GM19099 (cell line): ENCODE results near the gene LARGE1.

Experiments used
- POLR2A ChIP-seq: IDR thresholded peaks from 3 replicates; pipeline ENCODE4 v1.6.1; 2011; ENCODE audit warnings: low read depth; ENCODE audit not compliant: insufficient read length; ENCODE audit errors: extremely low read depth

The LARGE1 gene

DNA sequence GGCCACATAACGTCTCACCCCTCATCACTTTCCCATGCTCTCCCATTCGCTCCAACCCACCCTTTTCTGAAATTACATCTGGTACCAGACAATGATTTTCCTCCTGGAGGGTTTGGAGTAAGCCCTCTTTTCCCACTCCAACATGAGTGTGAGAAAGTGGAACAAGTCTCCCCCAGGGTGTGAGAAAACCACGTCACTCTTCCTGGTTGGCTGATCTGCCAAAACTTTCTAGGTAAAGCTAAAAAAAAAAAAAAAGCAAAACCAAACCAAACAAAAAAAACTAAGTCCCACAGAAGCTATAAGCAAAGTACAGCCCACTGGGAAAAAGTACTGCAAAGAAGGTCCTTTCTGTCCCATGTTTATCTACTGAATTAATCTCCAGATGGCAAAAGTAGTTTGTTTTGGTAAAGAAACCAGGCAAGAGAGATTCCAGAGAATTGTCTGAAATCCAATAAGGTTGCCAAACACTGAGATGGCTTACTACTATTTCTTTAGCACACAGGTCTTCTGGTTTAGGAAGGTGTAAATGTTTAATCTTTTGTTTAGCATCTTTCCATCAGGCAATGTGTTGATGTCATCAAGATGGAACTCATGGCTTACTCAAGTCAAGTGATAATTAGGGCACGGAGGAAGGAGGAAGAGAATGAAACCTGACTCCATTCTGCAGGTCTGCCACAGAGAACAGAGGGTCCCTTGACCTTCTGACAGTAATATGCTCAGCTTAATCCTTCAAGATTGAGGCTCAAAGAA is 395.6 kb downstream of the LARGE1 start:
- TF ChIP-seq POLR2A: no peak

DNA sequence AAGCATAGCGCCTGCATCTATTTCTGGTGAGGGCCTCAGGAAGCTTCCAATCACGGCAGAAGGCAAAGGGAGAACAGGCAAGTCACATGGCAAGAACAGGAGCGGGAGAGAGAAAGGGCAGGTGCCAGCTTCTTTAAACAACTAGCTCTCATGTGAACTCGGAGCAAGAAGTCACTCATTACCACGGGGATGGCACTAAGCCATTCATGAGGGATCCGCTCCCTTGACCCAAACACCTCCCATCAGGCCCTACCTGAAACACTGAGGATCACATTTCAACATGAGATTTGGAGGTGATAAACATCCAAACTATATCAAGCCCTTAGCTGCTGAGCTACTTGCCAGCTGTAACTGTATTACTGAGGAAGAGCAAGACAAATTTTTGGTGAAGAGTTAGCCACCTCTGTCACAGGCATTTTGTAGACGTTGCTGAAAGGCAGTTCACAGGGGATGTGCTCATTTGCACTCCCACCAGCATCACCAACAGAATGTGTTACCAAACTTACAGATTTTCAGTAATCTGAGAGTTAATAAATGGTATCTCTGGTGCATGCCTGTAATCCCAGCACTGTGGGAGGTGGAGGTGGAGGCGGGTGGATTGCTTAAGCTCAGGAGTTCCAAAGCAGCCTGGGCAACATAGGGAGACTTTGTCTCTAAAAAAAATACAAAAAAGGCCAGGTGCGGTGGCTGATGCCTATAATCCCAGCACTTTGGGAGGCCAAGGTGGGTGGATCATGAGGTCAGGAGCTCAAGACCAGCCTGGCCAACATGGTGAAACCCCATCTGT is 398.2 kb downstream of the LARGE1 start:
- TF ChIP-seq POLR2A: no peak

DNA sequence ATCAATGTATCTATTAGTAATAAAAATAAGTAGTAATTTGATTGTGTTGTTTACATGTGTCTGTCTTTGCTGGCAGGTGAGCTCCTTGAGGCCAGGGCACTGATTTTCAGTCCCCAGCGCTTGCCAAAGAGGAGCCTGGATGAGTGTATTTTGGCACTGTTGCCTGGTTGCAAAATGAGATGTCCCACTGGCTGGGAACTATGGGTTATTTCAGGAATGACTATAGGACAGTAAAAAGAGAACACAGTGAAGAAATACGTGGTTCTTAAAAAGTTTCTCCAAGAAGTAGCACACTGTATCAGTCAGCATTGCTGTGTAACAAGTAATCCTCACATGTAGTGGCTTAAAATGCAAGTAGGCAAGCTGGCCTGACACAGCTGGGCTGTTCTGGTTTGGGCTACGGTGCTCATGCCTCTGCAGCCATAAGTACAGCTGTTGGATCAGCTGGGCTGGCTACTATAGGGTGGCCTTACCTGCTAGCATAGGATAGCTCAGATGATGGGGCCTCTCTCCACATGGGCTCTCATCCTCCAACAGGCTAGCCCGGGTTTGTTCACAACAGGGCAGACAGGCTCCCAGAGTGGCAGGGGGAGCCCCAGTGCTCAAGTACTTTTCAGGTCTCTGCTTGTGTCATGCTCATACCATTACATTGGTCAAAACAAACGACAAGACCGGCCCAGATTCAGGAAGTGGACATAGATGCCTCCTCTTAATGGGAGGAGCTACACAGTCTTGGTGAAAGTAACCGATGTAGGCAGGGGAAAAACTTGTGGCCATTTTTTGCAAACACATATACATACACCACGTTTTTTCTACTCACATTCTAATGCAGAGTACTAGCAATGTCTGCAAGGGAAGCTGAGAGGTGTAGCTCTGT is 399.1 kb downstream of the LARGE1 start:
- no peak for TF ChIP-seq POLR2A

DNA sequence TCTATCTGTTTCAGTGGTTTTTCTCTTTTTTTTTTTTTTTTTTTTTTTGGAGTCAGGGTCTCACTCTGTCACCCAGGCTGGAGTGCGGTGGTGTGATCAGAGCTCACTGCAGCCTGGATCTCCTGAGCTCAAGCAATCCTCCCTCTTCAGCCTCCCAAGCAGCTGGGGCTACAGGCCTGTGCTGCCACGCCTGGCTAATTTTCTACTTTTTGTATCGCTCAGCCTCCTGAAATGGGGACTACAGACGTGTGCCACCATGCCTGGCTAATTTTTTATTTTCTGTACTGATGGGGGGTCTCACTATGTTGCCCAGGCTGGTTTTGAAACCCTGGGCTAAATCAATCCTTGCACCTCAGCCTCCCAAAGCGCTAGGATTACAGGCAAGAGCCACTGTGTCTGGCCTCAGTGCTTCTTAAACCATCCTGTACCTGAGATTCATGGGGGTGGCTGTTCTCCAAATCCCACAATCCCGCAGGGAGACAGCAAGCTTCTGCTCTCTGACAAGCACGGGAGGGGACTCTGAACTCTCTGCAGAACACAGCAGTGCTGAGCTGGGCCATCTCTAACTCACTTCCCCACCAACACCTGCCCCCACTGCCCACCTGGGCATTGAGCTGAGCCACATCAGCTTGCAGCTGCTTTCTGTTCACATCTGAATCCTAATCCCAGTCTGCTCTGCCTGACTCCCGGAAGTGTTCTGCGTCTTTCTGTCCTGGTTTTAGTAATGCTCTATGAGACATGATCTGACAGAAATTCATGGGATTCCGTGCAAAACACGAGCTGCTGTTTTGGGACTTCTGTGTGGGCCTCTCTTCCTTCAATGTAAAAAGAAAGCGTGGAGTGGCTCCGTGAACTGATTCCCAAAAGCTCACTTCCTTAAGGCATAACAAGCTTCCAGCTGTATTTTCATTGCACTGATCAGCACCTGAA is 400.0 kb downstream of the LARGE1 start:
- no peak for TF ChIP-seq POLR2A

DNA sequence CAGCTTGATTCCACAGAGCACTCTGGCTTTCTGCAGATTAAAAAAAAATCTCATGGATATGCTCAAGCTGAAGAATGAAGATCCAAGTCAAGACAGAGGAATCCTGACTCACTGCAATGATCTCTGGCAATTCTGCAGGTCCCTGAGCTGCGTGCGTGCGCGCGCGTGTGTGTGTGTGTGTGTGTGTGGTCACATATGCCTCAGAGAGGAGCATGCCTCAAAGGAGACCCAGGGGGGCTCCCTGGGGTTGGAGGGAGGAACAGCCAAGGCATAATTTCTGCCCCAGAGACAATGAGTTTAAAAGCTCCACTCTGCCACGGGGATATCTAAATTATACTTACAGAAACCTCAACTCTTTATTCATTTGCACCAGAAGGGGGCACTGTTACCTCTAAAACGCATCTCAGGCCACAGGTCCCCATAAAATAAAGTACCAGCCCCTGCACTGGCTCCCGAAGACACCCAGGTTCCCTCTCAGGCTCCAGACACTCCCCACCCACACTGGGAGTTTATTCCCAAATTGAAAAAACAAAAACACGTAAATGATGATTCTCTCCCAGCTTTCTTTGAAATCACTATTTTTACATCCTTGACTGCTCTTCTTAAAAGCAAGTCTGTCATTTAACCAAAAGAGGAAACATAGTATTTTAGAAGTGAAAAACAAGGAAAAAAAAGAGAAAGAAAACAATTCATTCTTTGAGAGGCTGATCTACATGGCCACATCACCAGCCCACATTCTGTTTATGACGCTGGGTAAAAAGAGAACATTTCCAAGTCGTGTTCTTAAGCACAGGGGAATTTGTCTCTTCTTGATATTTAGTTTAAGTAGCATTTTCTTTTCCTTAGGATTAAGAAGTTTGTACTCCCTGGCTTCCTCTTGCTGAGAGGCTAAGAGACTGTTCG is 401.0 kb downstream of the LARGE1 start:
- no peak for TF ChIP-seq POLR2A

DNA sequence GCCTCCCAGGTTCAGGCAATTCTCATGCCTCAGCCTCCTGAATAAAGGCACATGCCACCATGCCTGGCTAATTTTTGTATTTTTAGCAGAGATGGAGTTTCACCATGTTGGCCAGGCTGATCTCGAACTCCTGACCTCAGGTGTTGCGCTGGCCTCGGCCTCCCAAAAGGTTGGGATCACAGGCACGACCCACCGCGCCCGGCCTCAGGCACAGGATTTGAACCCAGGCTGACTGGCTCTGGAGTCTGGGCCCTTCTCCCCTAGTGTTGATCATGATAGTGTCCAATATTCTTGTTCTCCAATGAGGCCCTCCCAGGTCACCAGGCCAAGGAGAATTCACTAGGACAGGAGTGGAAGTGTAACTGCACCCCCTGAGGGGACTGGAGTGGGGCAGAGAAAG is 401.9 kb downstream of the LARGE1 start:
- TF ChIP-seq POLR2A: no peak

DNA sequence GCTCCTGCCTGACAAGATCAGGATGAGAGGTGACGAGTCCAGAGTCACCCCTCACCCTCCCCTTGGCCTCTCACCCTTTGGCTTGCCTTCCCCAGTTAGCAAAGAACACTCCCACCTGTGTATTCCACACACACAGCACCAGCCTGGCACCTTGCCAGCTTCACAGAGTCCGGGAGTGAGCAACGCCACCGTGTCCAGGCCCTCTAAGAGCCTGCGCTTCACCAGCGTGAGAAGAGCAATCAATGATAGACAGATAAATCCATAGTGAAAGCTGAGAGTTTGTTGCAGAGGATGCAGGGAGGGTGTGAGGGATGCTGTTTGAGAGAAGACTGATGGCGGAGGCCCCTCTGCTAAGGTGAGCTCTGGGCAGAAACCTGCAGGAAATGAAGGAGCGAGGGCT is 404.5 kb downstream of the LARGE1 start:
- TF ChIP-seq POLR2A: no peak

DNA sequence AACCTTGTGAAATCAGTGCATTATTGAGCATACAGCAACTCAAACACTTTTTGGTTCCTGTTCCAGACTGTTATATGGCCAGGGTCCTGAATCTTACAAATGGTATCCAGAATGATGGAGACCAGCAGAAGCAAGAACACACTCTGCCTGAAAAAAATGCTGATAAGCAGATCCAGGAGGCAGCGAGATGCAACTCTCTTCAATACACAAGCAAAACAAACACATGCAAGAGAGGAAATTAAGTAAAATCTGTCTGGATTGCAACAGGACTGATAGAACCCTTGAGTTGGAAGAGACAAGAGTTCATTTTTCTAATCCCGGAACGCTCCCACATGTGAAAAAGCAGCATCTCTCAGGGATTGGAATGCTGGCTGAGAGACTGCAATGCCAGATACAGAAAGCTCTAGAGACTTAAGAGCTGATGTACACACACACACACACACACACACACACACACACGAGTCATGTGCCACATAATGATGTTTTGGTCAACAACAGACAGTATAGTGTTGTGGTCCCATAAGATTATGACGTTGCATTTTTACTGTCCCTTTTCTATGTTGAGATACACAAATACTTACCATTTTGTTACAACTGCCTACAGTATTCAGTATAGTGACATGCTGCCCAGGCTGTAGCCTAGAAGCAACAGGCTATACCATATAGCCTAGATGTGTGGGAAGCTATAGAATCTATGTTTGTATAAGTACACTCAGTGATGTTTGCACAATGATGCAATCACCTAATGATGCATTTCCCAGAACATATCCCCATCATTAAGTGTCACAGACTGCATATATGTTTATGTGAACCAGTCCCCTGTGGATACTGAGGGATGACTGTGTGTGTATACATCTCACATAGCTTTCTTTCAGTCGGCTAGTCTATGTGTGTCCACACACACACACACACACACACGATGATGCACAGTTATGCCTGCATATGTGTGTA is 406.6 kb downstream of the LARGE1 start:
- TF ChIP-seq POLR2A: no peak

DNA sequence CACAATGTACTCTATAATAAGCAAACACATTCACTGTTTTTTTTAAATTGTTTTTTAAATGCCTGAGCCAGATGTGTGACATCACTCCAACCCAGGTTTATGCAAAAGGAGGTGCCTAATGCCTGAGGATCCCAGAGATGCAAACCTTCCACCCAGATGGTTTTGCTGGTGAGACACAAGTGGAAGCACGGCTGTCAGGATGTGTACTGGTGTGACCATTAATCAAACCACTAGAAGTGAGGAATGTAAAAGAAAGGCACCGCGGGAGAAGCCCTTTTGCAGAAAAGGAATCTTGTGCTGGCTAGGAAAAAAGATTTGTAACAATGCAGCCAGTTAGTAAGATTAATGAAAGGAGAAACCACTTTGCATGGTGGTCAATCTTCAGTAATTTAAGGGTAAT is 407.4 kb downstream of the LARGE1 start:
- TF ChIP-seq POLR2A: no peak

DNA sequence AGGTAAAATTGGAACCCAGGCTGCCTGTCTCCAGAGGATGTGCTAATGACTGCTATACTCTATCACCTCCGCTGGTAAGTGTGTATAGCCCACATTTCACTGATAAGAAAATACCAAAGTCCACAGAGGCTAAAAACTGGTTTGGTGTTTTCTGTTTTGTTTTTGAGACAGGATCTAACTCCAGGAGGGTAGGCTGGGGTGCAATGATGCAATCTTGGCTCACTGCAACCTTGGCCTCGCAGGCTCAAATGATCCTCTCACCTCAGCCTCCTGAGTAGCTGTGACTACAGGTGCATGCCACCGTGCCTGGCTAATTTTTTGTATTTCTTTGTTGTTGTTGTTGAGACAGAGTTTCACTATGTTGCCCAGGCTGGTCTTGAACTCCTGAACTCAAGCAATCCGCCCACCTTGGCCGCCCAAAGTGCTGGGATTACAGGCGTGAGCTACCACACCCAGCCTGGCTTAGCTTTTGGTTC is 409.8 kb downstream of the LARGE1 start:
- TF ChIP-seq POLR2A: no peak

DNA sequence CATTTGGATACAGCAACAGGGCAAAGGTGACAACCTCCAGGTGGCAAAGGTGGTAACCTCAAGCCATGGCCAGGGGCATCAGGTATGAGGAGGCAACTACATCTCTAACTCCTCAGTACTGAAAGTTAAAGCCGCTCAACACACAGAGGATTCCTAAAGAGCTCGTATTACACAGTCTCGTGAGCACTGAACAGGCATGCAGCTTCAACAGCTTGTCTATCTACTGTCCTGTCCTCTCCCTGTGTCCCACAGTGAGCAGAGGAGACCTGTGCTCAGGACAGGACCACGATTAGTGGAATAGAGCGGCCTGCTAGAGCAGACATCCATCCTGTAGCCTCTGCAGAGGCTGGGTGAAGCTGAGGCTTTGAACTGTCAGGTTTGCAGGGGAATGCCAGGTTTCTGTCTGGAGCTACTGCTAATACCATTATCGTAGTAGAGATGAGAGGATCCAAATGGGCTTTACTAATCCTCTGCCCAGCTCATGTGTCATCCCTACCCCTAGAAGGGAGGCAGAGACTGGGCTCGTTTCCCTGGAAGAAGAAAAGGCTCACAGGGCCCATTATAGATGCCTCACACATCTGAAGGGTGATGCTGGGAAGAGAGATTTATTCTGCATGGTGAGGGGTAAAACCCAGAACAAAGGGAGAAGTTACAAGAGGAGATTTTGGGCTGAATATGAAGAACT is 415.2 kb downstream of the LARGE1 start:
- no peak for TF ChIP-seq POLR2A

DNA sequence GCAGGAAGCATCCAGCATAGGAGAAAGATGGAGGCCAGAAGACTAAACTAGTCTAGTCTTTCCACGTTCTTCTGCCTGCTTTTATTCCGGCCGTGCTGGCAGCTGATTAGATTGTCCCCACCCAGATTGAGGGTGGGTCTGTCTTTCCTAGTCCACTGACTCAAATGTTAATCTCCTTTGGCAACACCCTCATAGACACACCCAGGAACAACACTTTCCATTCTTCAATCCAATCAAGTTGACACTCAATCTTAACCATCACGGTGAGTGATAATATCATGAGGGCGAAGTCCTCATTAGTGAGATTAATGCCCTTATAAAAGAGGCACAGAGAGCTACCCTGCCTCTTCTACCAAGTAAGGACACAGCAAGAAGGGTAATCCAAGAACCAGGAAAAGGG is 424.2 kb downstream of the LARGE1 start:
- no peak for TF ChIP-seq POLR2A
